ENCODE results near the gene KRT20.
"Not testable (repeated sequence)": the region's sequence is repeated elsewhere in the genome, so short reads cannot be mapped to it uniquely, and the experiment has no call there.

Gene KRT20

GRCh38 chr17:40895106-40895730 lies 10.2 kb upstream of the KRT20 start:
- DNase-seq, result no peak

GRCh38 chr17:40888196-40888720 lies 3.2 kb upstream of the KRT20 start:
- DNase-seq, result no peak

- no peak for DNase-seq
Measured at GRCh38 chr17:40886090-40886489, 1.0 kb upstream of the KRT20 start.

GRCh38 chr17:40883626-40884334 lies 1.3 kb downstream of the KRT20 start:
- no peak for DNase-seq

GRCh38 chr17:40883031-40883430 lies 2.0 kb downstream of the KRT20 start:
- DNase-seq, result no peak

- no peak for DNase-seq
Measured at GRCh38 chr17:40879026-40879425, 6.0 kb downstream of the KRT20 start.

GRCh38 chr17:40878044-40878443 lies 7.0 kb downstream of the KRT20 start:
- no peak for DNase-seq

GRCh38 chr17:40873801-40874200 lies 11.2 kb downstream of the KRT20 start:
- no peak for DNase-seq

- no peak for DNase-seq
Measured at GRCh38 chr17:40873255-40873654, 11.8 kb downstream of the KRT20 start.

- DNase-seq, result no peak
Measured at GRCh38 chr17:40872416-40872815, 12.6 kb downstream of the KRT20 start.

GRCh38 chr17:40871316-40871715 lies 13.7 kb downstream of the KRT20 start:
- DNase-seq, result no peak

GRCh38 chr17:40870136-40870535 lies 14.9 kb downstream of the KRT20 start:
- no peak for DNase-seq

GRCh38 chr17:40866838-40867237 lies 18.2 kb downstream of the KRT20 start, which contains the start of gene KRT12:
Gene KRT12, minus strand, starts transcription at chr17:40867223. Its CDS starts 37 bp downstream, at chr17:40867186.
- no peak for DNase-seq

GRCh38 chr17:40864661-40865390 lies 20.2 kb downstream of the KRT20 start:
- DNase-seq, result no peak

- no peak for DNase-seq
Measured at GRCh38 chr17:40862985-40863733, 21.9 kb downstream of the KRT20 start.

- no peak for DNase-seq
Measured at GRCh38 chr17:40859536-40859935, 25.5 kb downstream of the KRT20 start.

- DNase-seq, result not testable (repeated sequence)
Measured at GRCh38 chr17:40858667-40859066, 26.4 kb downstream of the KRT20 start.

- no peak for DNase-seq
Measured at GRCh38 chr17:40857535-40857934, 27.5 kb downstream of the KRT20 start.

- no peak for DNase-seq
Measured at GRCh38 chr17:40854175-40854814, 30.7 kb downstream of the KRT20 start.

GRCh38 chr17:40852364-40852763 lies 32.7 kb downstream of the KRT20 start:
- no peak for DNase-seq

GRCh38 chr17:40850293-40850972 lies 34.6 kb downstream of the KRT20 start:
- DNase-seq, result no peak

GRCh38 chr17:40849723-40850122 lies 35.3 kb downstream of the KRT20 start:
- DNase-seq, result no peak
